Amniotic stem cell (primary cell): Measurements from ENCODE around the gene PAX8.

Experiments
- DNase-seq: peaks from one replicate; lab custom pipeline; 2025; lab: John Stamatoyannopoulos, UW

Gene PAX8

DNA sequence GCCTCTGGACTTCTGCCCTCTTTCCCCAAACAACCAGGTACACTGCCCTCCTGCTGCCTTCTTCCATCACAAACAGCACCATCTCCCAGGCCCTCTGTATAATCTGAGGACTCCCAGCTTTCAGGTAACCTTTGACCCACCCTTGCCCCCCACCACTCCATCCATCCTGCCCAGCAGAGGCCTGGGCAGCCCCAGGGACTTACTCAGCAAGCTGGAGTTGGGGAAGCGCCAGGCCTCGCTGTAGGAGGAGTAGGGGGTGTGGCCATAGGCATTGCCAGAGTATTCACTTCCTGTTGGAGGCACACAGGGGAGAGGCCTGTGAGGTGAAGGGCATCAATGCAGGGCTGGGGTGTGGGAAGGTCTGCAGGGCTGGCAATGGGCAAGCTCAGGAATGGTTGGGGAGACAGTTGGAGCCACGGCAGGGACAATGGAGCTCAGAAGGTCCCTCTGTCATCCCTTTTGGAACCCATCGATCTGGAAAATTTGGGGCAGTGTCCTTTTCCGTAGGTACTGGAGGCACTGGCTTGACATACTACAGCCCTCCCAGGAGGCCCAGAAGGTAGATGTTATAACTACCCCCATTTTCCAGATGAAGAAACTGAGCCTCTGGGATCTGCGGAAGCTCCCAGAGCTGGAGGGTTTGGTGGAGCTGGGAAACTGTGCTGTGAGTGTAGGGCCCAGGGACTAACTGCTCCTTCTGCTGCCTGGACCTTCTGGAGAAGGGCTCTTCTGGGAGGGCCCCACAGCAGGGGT lies 58.7 kb downstream of the PAX8 start:
- no peak for DNase-seq

DNA sequence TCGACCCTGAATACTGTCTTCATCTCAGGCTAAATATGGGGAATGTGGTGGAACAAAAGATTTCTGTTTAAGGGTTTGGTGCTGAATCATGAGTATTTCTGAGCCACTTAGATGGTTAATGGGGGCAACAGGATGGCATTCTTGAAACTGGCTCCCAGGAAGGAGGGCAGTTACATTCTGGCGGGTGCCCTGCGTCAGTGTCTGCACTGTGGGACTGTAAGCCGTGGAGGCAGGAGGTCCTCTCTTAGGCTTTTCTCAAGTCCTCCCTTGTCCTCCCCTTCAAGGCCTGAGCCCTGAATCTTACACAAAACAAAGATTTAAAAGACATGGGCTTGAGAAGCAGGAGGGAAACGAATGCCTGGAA lies 59.2 kb downstream of the PAX8 start:
- DNase-seq = no peak

DNA sequence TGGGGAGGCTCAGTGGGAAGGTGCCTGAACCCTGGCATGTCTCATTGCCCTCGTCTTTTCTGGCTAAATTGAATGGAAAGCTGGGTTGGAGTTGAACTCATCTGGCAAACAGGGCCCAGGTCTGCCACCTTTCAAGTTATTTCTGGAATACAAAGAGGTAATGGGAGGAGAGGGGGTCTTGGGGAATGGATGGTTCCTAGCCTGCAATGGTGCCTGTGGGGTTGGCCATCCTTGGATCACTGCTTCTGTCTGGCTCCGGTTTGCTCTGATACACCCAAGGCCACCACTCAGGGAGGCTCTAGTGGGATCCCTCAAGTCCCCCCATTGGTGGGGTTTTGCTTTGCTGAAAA lies 59.7 kb downstream of the PAX8 start:
- DNase-seq = no peak

DNA sequence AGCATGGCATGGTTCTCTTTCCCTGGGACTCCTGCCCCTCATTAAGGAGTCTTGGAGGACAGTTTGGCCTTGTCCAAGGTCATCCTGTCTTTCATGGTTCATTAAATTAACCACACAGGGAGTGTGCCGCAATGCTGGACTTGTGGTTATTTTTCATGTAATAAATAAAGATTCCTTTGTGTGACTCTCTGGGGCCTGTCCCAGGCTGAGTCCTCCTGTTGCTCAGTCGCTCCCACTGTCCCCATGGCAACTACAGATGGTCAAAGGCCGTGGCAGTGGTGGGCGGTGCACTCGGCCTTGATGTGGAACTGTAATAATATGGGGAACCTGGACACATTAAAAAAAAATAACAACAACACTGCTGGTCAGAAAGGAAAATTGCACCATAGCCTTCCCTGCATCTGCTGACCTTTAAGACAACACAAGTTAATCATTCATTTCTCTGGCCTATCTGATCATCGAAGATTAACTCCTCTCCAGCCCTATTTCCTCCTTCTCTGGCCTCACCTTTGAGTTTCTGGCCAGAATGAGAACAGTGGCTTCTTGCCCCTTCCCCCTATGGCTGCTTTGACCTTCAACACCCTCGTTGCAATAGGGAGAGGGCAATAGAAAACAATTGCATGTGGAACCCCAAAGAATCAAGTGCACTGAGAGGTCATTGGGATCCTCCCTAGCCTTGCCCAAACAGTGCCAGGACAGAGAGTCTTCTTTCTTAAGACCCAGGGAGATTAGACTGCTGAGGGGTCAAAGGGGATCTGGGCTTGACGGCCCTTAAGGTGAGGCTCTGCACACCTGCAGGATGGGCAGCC lies 60.2 kb downstream of the PAX8 start:
- no peak for DNase-seq

GRCh38 chr2:113217455-113218282 lies 61.1 kb downstream of the PAX8 start:
- no peak for DNase-seq

GRCh38 chr2:113216891-113217454 lies 61.7 kb downstream of the PAX8 start:
- DNase-seq = no peak

DNA sequence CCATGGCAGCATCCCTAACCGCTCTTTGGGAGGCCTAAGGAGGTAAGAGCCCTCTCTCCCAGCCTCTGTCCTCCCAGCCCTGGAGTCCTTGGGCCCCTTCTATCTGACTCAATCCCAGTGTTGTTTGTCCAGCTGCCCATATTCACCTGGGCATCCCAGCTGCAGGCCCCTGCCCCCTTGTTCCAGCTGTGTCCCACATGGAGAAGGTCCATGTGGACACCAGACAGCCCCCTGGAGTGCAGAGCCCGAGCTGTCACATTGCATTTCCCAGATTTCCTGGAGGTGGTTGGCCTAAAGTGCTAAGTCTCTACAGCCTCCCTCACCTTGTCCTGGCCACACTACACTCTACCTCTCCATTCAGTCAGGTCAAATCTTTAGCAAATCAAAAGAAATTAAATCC lies 62.4 kb downstream of the PAX8 start:
- DNase-seq = no peak

DNA sequence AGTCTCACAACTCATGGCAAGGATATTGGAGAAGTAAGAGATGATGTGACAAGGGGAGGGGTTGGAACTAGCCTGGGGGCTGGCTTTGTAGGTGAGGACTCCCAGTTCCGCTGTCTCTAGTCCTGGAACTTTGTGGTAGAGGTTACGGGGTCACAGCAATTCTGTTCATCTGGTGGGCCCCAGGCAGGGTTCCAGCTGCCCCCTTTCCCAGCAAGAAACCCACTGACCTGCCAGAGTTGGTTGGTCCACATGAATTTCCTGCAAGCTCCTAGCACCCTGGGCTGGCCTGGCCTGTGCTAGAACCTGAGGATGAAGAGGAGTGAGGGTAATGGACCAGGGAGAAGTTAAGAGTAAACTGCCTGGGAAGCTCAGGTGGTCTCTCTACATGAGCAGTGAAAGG lies 63.7 kb downstream of the PAX8 start:
- no peak for DNase-seq

DNA sequence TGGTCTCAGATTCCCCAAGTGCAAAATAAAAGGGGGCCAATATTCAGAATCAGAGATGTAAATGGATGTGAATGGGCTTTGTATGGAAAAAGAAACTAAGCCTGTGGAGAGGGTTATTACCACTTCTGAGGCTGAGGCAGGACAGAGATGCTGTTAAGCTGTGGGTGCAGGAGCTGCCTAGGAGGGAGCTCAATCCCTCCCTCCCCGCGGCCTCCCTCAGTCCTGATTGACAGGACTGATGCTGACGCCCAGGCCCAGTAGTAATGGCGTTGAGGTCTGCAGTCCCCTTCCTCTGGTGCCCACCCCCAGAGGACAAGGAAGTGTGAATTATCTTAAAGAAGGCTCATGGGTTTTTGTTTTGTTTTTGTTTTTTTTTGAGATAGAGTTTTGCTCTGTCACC lies 64.6 kb downstream of the PAX8 start:
- no peak for DNase-seq

GRCh38 chr2:113213061-113213930 lies 65.4 kb downstream of the PAX8 start:
- DNase-seq = no peak

GRCh38 chr2:113212245-113213060 lies 66.3 kb downstream of the PAX8 start:
- no peak for DNase-seq

- peak; percentile 64 for DNase-seq
Observed at GRCh38 chr2:113211226-113212105, 67.3 kb downstream of the PAX8 start.

GRCh38 chr2:113209646-113210171 lies 69.0 kb downstream of the PAX8 start:
- DNase-seq = no peak

DNA sequence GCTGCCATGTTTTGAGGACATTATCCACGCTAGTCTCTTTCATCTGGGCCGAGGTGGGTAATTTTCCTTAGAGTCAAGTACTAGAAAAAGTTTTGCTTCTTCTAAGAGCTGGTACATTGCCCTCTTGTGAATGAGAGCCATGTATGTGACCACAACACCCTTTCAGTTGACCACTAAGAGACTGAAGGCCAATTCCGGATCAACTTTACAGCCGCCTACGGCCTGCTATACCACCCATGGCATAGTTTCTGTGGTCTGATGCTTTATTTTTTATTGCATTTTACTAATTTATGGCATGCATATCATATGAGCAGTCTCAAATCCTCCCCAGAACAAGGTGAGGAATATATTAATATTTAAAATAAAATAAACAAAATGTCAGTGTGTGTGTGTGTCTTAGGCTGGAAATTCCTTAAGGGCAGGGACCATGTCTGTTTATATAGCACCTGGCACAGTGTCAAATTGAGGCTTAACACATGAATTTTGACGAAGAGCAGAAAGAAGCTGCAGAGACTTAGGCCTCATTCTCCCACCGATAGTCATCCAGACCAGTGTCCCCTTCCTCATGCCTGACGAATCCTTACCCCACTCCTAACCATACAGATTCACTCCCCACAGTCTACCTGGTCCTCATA lies 69.6 kb downstream of the PAX8 start:
- DNase-seq = peak; percentile 44

GRCh38 chr2:113208396-113208795 lies 70.3 kb downstream of the PAX8 start:
- DNase-seq = no peak

GRCh38 chr2:113207021-113207420 lies 71.7 kb downstream of the PAX8 start:
- no peak for DNase-seq

DNA sequence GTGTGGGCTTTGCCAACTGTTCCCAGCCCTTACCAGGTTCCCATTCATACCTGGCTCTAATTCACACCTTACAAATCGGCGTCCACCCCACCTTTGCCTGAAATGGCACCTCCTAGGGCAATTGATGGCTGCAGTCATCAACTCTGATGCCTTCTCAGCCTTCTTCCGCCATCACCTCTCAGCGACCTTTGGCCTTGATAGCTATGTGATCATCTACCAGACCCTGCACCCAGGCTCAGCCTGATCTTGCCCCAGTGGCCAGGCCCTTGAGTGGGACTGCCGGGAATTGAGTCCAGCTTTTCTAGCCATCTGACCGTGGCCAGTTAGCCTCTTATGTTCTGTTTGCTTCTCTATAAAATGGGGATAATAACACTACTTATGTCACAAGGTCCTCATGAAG lies 72.5 kb downstream of the PAX8 start:
- no peak for DNase-seq

GRCh38 chr2:113203901-113204519 lies 74.7 kb downstream of the PAX8 start:
- peak; percentile 47 for DNase-seq

- DNase-seq = no peak
Observed at GRCh38 chr2:113203217-113203530, 75.5 kb downstream of the PAX8 start.
